ENCODE data around the gene CKAP2L.

DNA sequence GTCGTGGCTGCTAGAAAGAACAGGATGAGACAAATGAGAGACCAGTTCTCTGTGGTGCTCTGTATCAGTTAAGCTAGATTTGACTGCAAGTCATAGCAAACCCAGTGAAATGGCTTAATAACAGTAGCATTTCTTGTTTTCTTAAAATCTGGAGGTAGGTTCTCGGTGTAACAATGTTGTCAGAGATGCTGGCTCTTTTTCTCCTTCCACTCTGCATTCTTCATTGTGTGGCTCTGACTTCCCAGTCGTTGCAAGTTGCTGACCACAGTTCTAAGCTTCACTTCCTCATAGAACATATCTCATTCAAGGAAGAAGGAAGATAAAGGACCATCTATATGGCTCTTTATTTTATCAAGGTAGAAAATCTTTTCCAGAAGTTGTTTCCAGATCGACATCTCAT, 7.9 kb upstream of the CKAP2L start:
- TF ChIP-seq, protein P1, sequence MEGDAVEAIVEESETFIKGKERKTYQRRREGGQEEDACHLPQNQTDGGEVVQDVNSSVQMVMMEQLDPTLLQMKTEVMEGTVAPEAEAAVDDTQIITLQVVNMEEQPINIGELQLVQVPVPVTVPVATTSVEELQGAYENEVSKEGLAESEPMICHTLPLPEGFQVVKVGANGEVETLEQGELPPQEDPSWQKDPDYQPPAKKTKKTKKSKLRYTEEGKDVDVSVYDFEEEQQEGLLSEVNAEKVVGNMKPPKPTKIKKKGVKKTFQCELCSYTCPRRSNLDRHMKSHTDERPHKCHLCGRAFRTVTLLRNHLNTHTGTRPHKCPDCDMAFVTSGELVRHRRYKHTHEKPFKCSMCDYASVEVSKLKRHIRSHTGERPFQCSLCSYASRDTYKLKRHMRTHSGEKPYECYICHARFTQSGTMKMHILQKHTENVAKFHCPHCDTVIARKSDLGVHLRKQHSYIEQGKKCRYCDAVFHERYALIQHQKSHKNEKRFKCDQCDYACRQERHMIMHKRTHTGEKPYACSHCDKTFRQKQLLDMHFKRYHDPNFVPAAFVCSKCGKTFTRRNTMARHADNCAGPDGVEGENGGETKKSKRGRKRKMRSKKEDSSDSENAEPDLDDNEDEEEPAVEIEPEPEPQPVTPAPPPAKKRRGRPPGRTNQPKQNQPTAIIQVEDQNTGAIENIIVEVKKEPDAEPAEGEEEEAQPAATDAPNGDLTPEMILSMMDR (conservative IDR thresholded peaks at IDR 0.05; ENCODE audit: low read depth, low read length), result no peak
- no peak for TF ChIP-seq EZH2 (IDR thresholded peaks at IDR 0.05; ENCODE audit: low read length, unreplicated experiment)

Data from PC-3 (cell line).